ENCODE data around the gene MRTFA.
"Not testable (repeated sequence)": the region's sequence is repeated elsewhere in the genome, so short reads cannot be mapped to it uniquely, and the experiment has no call there.

MRTFA gene

DNA sequence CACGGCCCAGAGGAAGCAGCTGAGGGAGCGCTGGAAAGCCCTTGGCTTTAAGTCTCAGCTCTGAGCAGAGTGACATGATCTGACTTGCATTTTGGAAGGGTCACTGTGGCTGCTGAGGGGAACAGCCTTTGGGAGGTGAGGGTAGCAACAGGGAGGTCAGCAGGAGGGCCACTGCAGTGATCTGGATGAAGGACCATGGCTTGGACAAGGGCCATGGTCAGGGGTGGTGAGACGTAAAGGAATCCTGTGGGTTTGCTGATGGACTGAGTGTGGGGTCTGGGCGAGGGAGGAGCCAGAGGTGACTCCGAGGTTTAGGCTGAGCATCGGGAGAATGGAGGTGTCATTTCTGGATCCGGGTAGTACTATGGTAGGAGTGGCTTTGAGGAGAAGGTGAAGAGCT lies 232.9 kb downstream of the MRTFA start:
- in situ Hi-C loops (cut with MboI; ENCODE audit: low sequenced_read_pairs) = no loop called here

DNA sequence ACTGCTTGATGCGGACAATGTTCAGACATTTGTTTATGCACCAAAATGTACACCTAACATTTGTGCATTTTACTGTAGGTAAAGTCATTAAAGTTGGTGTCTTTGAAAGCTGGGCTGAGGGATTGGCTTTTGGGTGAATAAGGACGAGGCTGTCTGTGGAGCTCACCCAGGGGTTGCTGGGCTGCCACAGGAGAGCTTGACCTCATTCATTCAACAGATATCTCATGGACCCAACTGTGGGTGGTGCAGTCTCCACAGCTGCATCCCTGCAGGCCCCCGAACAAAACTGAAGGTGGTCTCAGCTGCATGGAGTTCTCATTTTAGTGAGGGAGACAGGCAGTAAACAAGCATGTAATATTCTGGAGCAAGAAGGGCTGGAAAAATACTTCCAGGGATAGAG lies 233.4 kb downstream of the MRTFA start:
- in situ Hi-C loops (cut with MboI; ENCODE audit: low sequenced_read_pairs) = no loop called here

DNA sequence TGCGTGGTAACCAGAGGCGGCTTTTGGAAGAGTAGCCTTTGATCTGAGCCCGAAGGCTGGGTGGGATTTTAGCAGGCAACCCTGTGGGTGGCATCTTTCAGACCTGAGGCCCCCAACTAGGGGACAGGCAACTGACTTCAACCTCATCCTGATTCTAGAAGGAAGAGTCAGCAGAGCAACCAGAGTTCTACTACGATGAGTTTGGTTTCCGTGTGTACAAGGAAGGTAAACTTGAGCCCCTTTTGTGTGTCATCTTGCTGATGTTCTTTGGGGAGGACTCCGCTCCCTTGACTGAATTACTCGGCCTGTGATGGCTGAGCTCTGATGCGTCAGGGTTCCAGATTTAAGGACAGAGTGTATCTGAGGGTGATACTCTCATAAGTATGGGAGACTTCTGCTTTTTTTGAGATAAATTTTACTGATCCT lies 234.5 kb downstream of the MRTFA start:
- in situ Hi-C loops (cut with MboI; ENCODE audit: low sequenced_read_pairs) = no loop called here

DNA sequence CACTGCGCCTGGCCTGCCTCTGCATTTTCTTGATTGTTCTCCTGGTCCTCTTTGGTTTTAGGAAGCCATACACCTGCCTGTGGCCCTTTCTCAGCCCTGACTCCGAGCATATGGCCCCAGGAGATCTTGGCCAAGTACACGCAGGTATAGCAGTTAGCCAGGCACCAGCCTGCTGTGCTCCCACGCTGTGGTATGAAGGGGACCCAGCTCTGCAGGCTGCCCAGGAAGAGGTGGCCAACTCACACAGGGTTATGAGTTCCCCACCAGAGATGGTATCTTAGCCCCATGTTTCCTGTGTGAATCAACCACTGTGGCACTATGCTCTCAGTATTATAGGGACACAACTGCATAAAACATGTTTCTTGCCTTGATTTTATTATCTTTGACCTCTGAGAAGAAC lies 235.0 kb downstream of the MRTFA start:
- in situ Hi-C loops (cut with MboI; ENCODE audit: low sequenced_read_pairs) = no loop called here

- in situ Hi-C loops (cut with MboI; ENCODE audit: low sequenced_read_pairs) = no loop called here
These were observed 236.4 kb downstream of the MRTFA start for GRCh38 chr22:40400159-40400558.

DNA sequence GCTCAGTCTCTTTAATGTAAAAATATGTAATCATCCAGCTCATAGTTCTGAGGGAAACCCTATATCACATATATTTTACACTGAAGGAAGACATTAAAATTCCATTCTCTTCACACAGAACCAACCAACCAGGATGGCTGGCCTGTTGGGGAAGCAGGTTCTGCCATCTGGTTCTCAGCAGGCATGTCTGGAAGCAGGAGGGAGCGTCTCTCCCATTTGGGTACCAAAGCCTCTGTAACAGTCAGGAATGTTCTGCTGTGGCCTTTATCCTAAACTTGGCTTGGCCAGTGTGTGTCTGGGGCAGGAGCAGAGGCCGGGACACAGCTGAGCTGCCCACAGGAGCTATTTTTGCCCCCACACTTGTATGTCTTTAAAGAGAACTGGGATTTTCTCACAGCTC lies 236.9 kb downstream of the MRTFA start:
- in situ Hi-C loops (cut with MboI; ENCODE audit: low sequenced_read_pairs) = no loop called here

- in situ Hi-C loops (cut with MboI; ENCODE audit: low sequenced_read_pairs) = no loop called here
These were observed 239.1 kb downstream of the MRTFA start for GRCh38 chr22:40397396-40397795.

GRCh38 chr22:40396882-40397281 lies 239.6 kb downstream of the MRTFA start:
- in situ Hi-C loops (cut with MboI; ENCODE audit: low sequenced_read_pairs) = no loop called here

DNA sequence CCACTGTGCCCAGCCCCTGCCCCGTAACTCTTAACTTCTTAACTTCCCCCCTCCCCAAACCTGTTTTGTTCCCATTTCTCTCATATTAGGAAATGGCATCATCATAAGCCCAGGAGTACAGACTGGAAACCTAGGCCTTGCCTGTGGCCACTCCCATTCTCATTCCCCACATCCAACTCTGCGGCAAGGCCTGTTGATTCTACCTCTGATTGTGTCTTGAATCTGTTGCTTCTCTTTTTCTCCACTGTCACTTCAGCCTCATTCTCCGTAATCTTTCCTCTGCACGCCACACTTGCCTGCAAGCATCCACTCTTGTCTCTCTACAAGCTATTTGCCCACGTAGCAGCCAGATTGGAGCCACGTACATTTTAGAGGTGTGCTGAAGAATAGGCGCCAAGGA lies 240.9 kb downstream of the MRTFA start:
- in situ Hi-C loops (cut with MboI; ENCODE audit: low sequenced_read_pairs) = no loop called here

- in situ Hi-C loops (cut with MboI; ENCODE audit: low sequenced_read_pairs) = no loop called here
These were observed 241.9 kb downstream of the MRTFA start for GRCh38 chr22:40394607-40395006.

DNA sequence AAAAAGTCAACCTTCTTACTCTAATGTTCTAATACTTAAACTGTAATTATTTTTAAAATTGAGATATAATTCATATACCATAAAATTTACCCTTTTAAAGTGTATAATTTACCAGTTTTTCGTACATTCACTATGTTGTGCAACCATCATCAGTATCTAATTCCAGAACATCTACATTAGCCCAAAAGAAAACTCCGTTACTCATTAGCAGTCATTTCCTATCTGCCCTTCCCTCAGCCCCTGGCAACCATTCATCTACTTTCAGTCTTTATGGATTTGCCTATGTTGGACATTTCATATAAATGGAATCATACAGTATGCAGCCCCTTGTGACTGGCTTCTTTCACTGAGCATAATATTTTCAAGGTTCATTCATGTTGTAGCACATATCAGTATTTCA lies 243.9 kb downstream of the MRTFA start:
- in situ Hi-C loops (cut with MboI; ENCODE audit: low sequenced_read_pairs) = no loop called here

GRCh38 chr22:40391417-40391816 lies 245.1 kb downstream of the MRTFA start:
- in situ Hi-C loops (cut with MboI; ENCODE audit: low sequenced_read_pairs) = no loop called here

- in situ Hi-C loops (cut with MboI; ENCODE audit: low sequenced_read_pairs) = no loop called here
These were observed 248.3 kb downstream of the MRTFA start for GRCh38 chr22:40388231-40388630.

DNA sequence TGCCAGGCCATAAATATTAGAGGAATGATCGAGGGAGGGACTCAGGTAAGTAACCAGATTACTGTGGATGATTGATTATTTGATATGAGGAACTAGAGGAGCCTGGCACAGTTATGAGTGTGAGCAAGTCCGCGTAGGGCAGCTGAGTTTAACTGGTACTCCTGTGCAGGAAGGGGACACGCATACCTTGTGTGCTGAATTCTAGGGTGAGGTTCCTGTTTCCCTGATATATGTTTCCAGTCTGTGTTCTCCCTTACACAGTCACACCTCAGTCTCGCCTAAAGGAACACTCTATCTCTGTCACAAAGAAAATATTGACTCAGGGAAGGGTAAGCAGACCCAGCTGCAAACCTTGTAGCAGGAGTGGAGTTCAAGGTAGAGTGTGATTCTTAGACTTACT lies 248.8 kb downstream of the MRTFA start:
- in situ Hi-C loops (cut with MboI; ENCODE audit: low sequenced_read_pairs) = no loop called here

GRCh38 chr22:40385036-40385782 lies 251.3 kb downstream of the MRTFA start:
- in situ Hi-C loops (cut with MboI; ENCODE audit: low sequenced_read_pairs) = no loop called here

DNA sequence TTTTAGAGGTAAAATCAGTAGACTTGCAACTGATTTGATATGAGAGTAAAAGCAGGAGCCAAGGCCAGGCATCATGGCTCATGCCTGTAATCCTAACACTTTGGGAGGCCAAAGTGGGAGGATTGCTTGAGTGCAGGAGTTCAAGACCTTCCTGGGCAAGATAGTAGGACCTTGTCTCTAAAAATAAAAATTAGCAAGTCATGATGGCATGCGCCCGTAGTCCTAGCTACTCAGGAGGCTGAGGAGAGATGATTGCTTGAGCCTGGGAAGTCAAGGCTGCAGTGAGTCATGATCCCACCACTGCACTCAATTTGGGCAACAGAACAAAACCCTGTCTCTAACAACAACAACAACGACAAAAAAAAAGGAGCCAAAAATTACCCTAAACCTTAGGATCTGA lies 252.6 kb downstream of the MRTFA start:
- in situ Hi-C loops (cut with MboI; ENCODE audit: low sequenced_read_pairs) = no loop called here

- in situ Hi-C loops (cut with MboI; ENCODE audit: low sequenced_read_pairs) = no loop called here
These were observed 255.1 kb downstream of the MRTFA start for GRCh38 chr22:40381461-40381860.

DNA sequence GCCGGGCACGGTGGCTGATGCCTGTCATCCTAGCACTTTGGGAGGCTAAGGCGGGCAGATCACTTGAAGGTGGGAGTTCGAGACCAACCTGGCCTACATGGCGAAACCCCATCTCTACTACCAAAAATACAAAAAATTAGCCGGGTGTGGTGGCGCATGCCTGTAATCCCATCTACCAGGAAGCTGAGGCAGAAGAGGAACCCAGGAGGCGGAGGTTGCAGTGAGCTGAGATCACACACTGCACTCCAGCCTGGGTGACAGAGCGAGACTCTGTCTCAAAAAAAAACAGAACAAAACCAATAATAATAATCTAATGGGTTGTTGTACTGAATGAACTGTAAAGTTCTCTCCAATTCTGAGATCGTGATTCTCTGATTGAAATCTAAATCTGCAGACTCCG lies 258.1 kb downstream of the MRTFA start:
- in situ Hi-C loops (cut with MboI; ENCODE audit: low sequenced_read_pairs) = not testable (repeated sequence)

- in situ Hi-C loops (cut with MboI; ENCODE audit: low sequenced_read_pairs) = no loop called here
These were observed 258.6 kb downstream of the MRTFA start for GRCh38 chr22:40377931-40378330.

- in situ Hi-C loops (cut with MboI; ENCODE audit: low sequenced_read_pairs) = no loop called here
These were observed 260.4 kb downstream of the MRTFA start for GRCh38 chr22:40376149-40376548.

GRCh38 chr22:40374567-40374966 lies 262.0 kb downstream of the MRTFA start:
- in situ Hi-C loops (cut with MboI; ENCODE audit: low sequenced_read_pairs) = no loop called here

DNA sequence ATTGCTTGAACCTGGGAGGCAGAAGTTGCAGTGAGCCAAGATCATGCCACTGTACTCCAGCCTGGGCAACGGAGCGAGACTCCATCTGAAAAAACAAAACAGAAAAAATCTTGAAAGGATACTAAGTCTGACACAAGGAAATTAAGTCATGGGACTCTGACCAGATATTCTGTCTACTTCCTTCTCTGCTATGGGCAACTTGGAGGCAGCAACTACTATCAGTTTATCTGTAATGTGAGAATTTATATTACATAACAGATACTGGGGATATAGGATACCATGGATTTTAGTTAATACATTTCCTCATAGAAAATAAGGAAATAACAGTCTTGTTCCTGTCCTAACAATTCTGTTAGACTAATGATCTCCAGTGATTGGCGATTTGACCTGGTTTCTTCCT lies 267.7 kb downstream of the MRTFA start:
- in situ Hi-C loops (cut with MboI; ENCODE audit: low sequenced_read_pairs) = no loop called here

DNA sequence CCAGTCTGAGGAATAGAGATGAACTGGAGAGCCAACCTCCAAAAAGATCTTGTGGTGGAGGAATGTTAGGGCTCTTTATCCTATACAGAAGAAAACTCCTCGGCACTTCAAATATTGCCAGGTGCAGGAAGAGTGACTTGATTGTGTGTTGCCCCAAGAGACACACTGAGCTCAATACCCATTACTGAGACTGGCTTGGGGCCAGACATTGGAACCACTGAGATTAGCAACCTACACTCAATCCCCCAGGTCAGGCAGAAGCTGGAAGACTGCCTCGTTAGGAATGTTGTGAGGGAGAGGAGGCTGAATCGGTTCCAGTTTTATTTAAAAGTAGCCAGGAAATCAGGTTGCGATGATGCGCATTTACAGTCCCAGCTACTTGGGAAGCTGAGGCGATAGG lies 268.5 kb downstream of the MRTFA start:
- in situ Hi-C loops (cut with MboI; ENCODE audit: low sequenced_read_pairs) = no loop called here

Data from HL-60/S4 treated with phorbol 12-myristate 13-acetate at 8.2 ng/mL for 4 days and 3 days (cell line).